GM23338 (cell line): Measurements from ENCODE around the gene FAM98C. TPM values are rescaled to one million over a fixed set of nuclear protein-coding genes. Genes with fewer than 3 reads are reported as not detected.

Experiments
- ATAC-seq: fragments of 200-7000 bp; cut with Tn5 transposase; 3 replicates; pipeline ENCODE4 v1.9.1; 2020
- DNase-seq: peaks from one replicate; pipeline ENCODE4 v3.0.0-alpha.2; 2015; ENCODE audit warnings: low spot score
- H2AFZ ChIP-seq: fragments of 200-600 bp; sonication (generic); 2 replicates; pipeline ENCODE4 v1.8.0; 2016; ENCODE audit warnings: antibody characterized with exemption, mild to moderate bottlenecking, moderate library complexity
- H3F3A ChIP-seq: fragments of 200-600 bp; sonication (generic); replicated peaks from 2 replicates; pipeline ENCODE4 v1.8.0; 2017; ENCODE audit warnings: antibody characterized with exemption, mixed run types, low read depth
- H3K27ac ChIP-seq: fragments of 200-600 bp; sonication (generic); 2 replicates; pipeline ENCODE4 v1.6.1; 2016; ENCODE audit warnings: low read depth
- H3K27me3 ChIP-seq: fragments of 200-600 bp; sonication (generic); 2 replicates; pipeline ENCODE4 v1.8.0; 2016; ENCODE audit warnings: mild to moderate bottlenecking, mixed run types, moderate library complexity; ENCODE audit not compliant: insufficient read depth
- H3K36me3 ChIP-seq: fragments of 200-600 bp; sonication (generic); 2 replicates; pipeline ENCODE4 v1.8.0; 2016; ENCODE audit warnings: mild to moderate bottlenecking; ENCODE audit not compliant: insufficient read depth
- H3K4me1 ChIP-seq: fragments of 200-600 bp; sonication (generic); 2 replicates; pipeline ENCODE4 v1.8.0; 2016; ENCODE audit warnings: mild to moderate bottlenecking, moderate library complexity; ENCODE audit not compliant: insufficient read depth
- H3K4me2 ChIP-seq: fragments of 200-600 bp; sonication (generic); 2 replicates; pipeline ENCODE4 v1.7.1; 2017; ENCODE audit warnings: mixed run types
- H3K4me3 ChIP-seq: fragments of 200-600 bp; sonication (generic); 2 replicates; pipeline ENCODE4 v1.6.1; 2016; ENCODE audit warnings: mixed run types
- H3K79me2 ChIP-seq: fragments of 200-600 bp; sonication (generic); replicated peaks from 2 replicates; pipeline ENCODE4 v1.8.0; 2017; ENCODE audit warnings: mild to moderate bottlenecking; ENCODE audit not compliant: insufficient read depth
- H3K9me2 ChIP-seq: fragments of 200-600 bp; sonication (generic); 2 replicates; pipeline ENCODE4 v1.8.0; 2017; ENCODE audit not compliant: insufficient read depth
- H4K20me1 ChIP-seq: fragments of 200-600 bp; sonication (generic); replicated peaks from 2 replicates; pipeline ENCODE4 v1.8.0; 2017; ENCODE audit warnings: mild to moderate bottlenecking; ENCODE audit not compliant: insufficient read depth
- H3K27ac Mint-ChIP-seq: 2 replicates; pipeline ENCODE4 v1.8.0; 2020; ENCODE audit warnings: inconsistent platforms, mild to moderate bottlenecking, moderate library complexity, mixed read lengths
- H3K27me3 Mint-ChIP-seq: 3 replicates; pipeline ENCODE4 v1.8.0; 2022; ENCODE audit warnings: low read depth, mild to moderate bottlenecking, moderate library complexity, mixed read lengths, inconsistent platforms; ENCODE audit not compliant: insufficient read depth, poor library complexity
- H3K36me3 Mint-ChIP-seq: 3 replicates; pipeline ENCODE4 v1.8.0; 2021; ENCODE audit warnings: low read depth, mild to moderate bottlenecking, inconsistent platforms, moderate library complexity, mixed read lengths
- H3K4me1 Mint-ChIP-seq: 3 replicates; pipeline ENCODE4 v1.8.0; 2020; ENCODE audit warnings: mild to moderate bottlenecking, inconsistent platforms, mixed read lengths
- H3K4me3 Mint-ChIP-seq: 3 replicates; pipeline ENCODE4 v1.8.0; 2021; ENCODE audit warnings: moderate library complexity, mild to moderate bottlenecking, inconsistent platforms, mixed read lengths
- H3K9me3 Mint-ChIP-seq: 3 replicates; pipeline ENCODE4 v1.8.0; 2020; ENCODE audit warnings: moderate library complexity, mild to moderate bottlenecking, inconsistent platforms, mixed read lengths
- CTCF ChIP-seq, 2 experiments: fragments of 200-600 bp in 1 of 2; sonication (generic) in 1 of 2; conservative IDR thresholded peaks; 2 replicates each; pipeline versions ENCODE4 v1.5.1 to v1.6.1; 2016 to 2017; ENCODE audit warnings: antibody characterized with exemption in 2 of 2, low read depth in 2 of 2, mild to moderate bottlenecking in 2 of 2, moderate library complexity in 1 of 2
- ETS1 ChIP-seq: IDR thresholded peaks from 2 replicates; pipeline ENCODE4 v1.6.1; 2016; ENCODE audit warnings: antibody characterized with exemption
- EZH2phosphoT487 ChIP-seq: fragments of 200-600 bp; sonication (generic); IDR thresholded peaks from one replicate; pipeline ENCODE4 v1.8.1; 2018; ENCODE audit warnings: antibody characterized with exemption; ENCODE audit not compliant: unreplicated experiment
- JUNB ChIP-seq: IDR thresholded peaks from one replicate; pipeline ENCODE4 v1.6.1; 2016; ENCODE audit warnings: antibody characterized with exemption; ENCODE audit not compliant: unreplicated experiment
- POLR2AphosphoS5 ChIP-seq: IDR thresholded peaks from 2 replicates; pipeline ENCODE4 v1.6.1; 2016; ENCODE audit warnings: antibody characterized with exemption, low read depth
- REST ChIP-seq: IDR thresholded peaks from one replicate; pipeline ENCODE4 v1.6.1; 2018; ENCODE audit warnings: antibody characterized with exemption; ENCODE audit not compliant: unreplicated experiment
- STAT1 ChIP-seq: IDR thresholded peaks from one replicate; pipeline ENCODE4 v1.6.1; 2016; ENCODE audit warnings: antibody characterized with exemption; ENCODE audit not compliant: unreplicated experiment
- ZNF114 ChIP-seq: fragments of 250-450 bp; sonication (Bioruptor Pico); IDR thresholded peaks from 2 replicates; pipeline ENCODE4 v1.5.0; 2020; ENCODE audit warnings: mild to moderate bottlenecking, moderate library complexity
- ZNF331 ChIP-seq: fragments of 250-450 bp; sonication (Bioruptor Pico); IDR thresholded peaks from 2 replicates; pipeline ENCODE4 v1.5.0; 2020; ENCODE audit warnings: low read depth, mild to moderate bottlenecking, moderate library complexity
- ZNF462 ChIP-seq: fragments of 250-450 bp; sonication (Bioruptor Pico); IDR thresholded peaks from 2 replicates; pipeline ENCODE4 v1.5.0; 2020; ENCODE audit warnings: mild to moderate bottlenecking, moderate library complexity
- polyA plus RNA-seq: library from polyadenylated mRNA; unstranded; fragments of >200 nt; fragmentation: Nextera tagmentation; extraction: Ambion mirVana; gene quantifications from 2 replicates; pipeline ENCODE4 v1.2.1, GENCODE V29; 2016
- total RNA-seq: library from RNA; depleted of rRNA; stranded (reverse); fragments of >200 nt; shearing (Covaris generic); gene quantifications from 2 replicates; pipeline ENCODE4 v1.2.3, GENCODE V29; 2014

FAM98C gene
- total and polyA plus RNA-seq, 2 experiments from 2014 or later, result 4.3 to 7.6 TPM

GRCh38 chr19:38370299-38370698 lies 32.6 kb upstream of the FAM98C start (continued):
- TF ChIP-seq CTCF (conservative IDR thresholded peaks at IDR 0.05; ENCODE audit: low read depth in 2 of 2), result no peak
- no peak for TF ChIP-seq POLR2AphosphoS5
- TF ChIP-seq ETS1, result no peak
- no peak for TF ChIP-seq STAT1

- H3K27me3 Mint-ChIP-seq, result peaks cover 13% of the 10 kb centered on the region
- H3K4me3 Mint-ChIP-seq, result no peak overlapping the region
- no peak overlapping the region for H2AFZ ChIP-seq
- H3K27me3 ChIP-seq, result no peaks in the 10 kb centered on the region
- peaks cover 3% of the 10 kb centered on the region; the same call in 1 of the 3 replicates for H3K36me3 Mint-ChIP-seq
- peaks cover 12% of the 10 kb centered on the region for H3K79me2 ChIP-seq
- H3F3A ChIP-seq, result no peaks in the 10 kb centered on the region
- DNase-seq (no peak), ATAC-seq (no peak)
- no peak overlapping the region for H3K27ac Mint-ChIP-seq
- H3K4me3 ChIP-seq, result no peak overlapping the region
- no peaks in the 10 kb centered on the region for H3K36me3 ChIP-seq
- no peak overlapping the region for H3K4me2 ChIP-seq
- H3K4me1 ChIP-seq, result peaks cover 10% of the 10 kb centered on the region; the same call in 1 of the 2 replicates
- no peak overlapping the region for H3K27ac ChIP-seq
- H3K9me2 ChIP-seq, result no peaks in the 10 kb centered on the region
- no peaks in the 10 kb centered on the region; the same call in 2 of the 3 replicates for H3K9me3 Mint-ChIP-seq
- peaks cover 7% of the 10 kb centered on the region; the same call in 1 of the 2 replicates for H4K20me1 ChIP-seq
- peaks cover 12% of the 10 kb centered on the region for H3K4me1 Mint-ChIP-seq
- TF ChIP-seq ZNF462 (CRISPR knock-in tag) (no peak), POLR2AphosphoS5 (no peak), STAT1 (no peak), ETS1 (no peak), EZH2phosphoT487 (no peak), REST (no peak), ZNF114 (no peak), ZNF331 (no peak), JUNB (no peak)
Observed at GRCh38 chr19:38371081-38371480, 31.8 kb upstream of the FAM98C start.
